Mesendoderm (in vitro differentiated cells): Measurements from ENCODE around the gene ACOT7.
A peak's percentile ranks its signal among the peaks of the same experiment; 100 is the strongest.

ENCODE experiments used
- DNase-seq: peaks from one replicate; pipeline ENCODE4 v3.0.0; 2013
- H2AK5ac ChIP-seq: 2 replicates; pipeline ENCODE4 v1.6.1; 2013; ENCODE audit warnings: low read length, inconsistent platforms
- H2BK120ac ChIP-seq: 2 replicates; pipeline ENCODE4 v1.6.1; 2013; ENCODE audit warnings: low read depth, mild to moderate bottlenecking, low read length, moderate library complexity, mixed read lengths
- H2BK15ac ChIP-seq: replicated peaks from 2 replicates; pipeline ENCODE4 v1.6.1; 2013; ENCODE audit warnings: low read depth, mild to moderate bottlenecking, moderate library complexity
- H2BK5ac ChIP-seq: 2 replicates; pipeline ENCODE4 v1.6.1; 2013; ENCODE audit warnings: low read length, inconsistent platforms
- H3K18ac ChIP-seq: 2 replicates; pipeline ENCODE4 v1.6.1; 2013; ENCODE audit warnings: mild to moderate bottlenecking, low read length, mixed read lengths
- H3K23ac ChIP-seq: one replicate; pipeline ENCODE4 v1.6.1; 2013; ENCODE audit warnings: low read length
- H3K27ac ChIP-seq: 2 replicates; pipeline ENCODE4 v1.5.1; 2013; ENCODE audit warnings: low read depth, mild to moderate bottlenecking, inconsistent platforms, low read length, moderate library complexity
- H3K27me3 ChIP-seq: 2 replicates; pipeline ENCODE4 v1.6.1; 2013; ENCODE audit warnings: low read length, control low read depth, mild to moderate bottlenecking, inconsistent platforms; ENCODE audit not compliant: insufficient read depth, poor library complexity
- H3K36me3 ChIP-seq: 2 replicates; pipeline ENCODE4 v1.6.1; 2013; ENCODE audit warnings: low read length, inconsistent platforms; ENCODE audit not compliant: control insufficient read depth, insufficient read depth
- H3K4ac ChIP-seq: one replicate; pipeline ENCODE4 v1.6.1; 2013; ENCODE audit warnings: low read depth, mild to moderate bottlenecking, low read length, moderate library complexity
- H3K4me1 ChIP-seq: 2 replicates; pipeline ENCODE4 v1.6.1; 2013; ENCODE audit warnings: low read depth, low read length, inconsistent platforms; ENCODE audit not compliant: control insufficient read depth
- H3K4me2 ChIP-seq: 2 replicates; pipeline ENCODE4 v1.6.1; 2013; ENCODE audit warnings: low read length
- H3K4me3 ChIP-seq: 2 replicates; pipeline ENCODE4 v1.5.1; 2013; ENCODE audit warnings: mild to moderate bottlenecking, low read length
- H3K56ac ChIP-seq: one replicate; pipeline ENCODE4 v1.6.1; 2013; ENCODE audit warnings: low read length
- H3K79me1 ChIP-seq: 2 replicates; pipeline ENCODE4 v1.6.1; 2013; ENCODE audit warnings: low read length, inconsistent platforms
- H3K79me2 ChIP-seq: 2 replicates; pipeline ENCODE4 v1.6.1; 2013; ENCODE audit warnings: mild to moderate bottlenecking, low read length; ENCODE audit not compliant: control insufficient read depth, insufficient read depth
- H3K9ac ChIP-seq: 2 replicates; pipeline ENCODE4 v1.6.1; 2013; ENCODE audit warnings: low read length, inconsistent platforms
- H4K5ac ChIP-seq: one replicate; pipeline ENCODE4 v1.6.1; 2013; ENCODE audit warnings: low read length
- H4K8ac ChIP-seq: one replicate; pipeline ENCODE4 v1.6.1; 2013; ENCODE audit warnings: low read depth, mild to moderate bottlenecking, control low read depth, low read length, moderate library complexity
- WGBS: extraction: QIAGEN DNeasy Blood & Tissue Kit; methylation state at CpG from one replicate; pipeline ENCODE4 v1.1.7; 2013; ENCODE audit warnings: low lambda C conversion rate, missing lambda C conversion rate; ENCODE audit not compliant: insufficient coverage; ENCODE audit errors: extremely low coverage; 5-methylcytosine and 5-hydroxymethylcytosine counted together

The ACOT7 gene

GRCh38 chr1:6279613-6280383, 113.8 kb downstream of the ACOT7 start:
- no CpG with 5 or more reads among the region's 31 CpGs for WGBS
- Histone ChIP-seq H3K4ac (no peak overlapping the region), H3K79me1 (no peaks in the 10 kb centered on the region), H2BK120ac (no peak overlapping the region), H3K27me3 (no peaks in the 10 kb centered on the region), H3K36me3 (no peaks in the 10 kb centered on the region), H3K23ac (no peak overlapping the region), H3K27ac (no peak overlapping the region), H2BK5ac (no peak overlapping the region), H3K56ac (no peak overlapping the region), H3K4me2 (no peak overlapping the region), H2BK15ac (no peak overlapping the region), H4K8ac (no peak overlapping the region), H3K18ac (no peak overlapping the region), H3K79me2 (no peaks in the 10 kb centered on the region), H3K4me1 (no peaks in the 10 kb centered on the region), H3K9ac (no peak overlapping the region), H4K5ac (no peak overlapping the region), H3K4me3 (no peak overlapping the region), H2AK5ac (no peak overlapping the region)
- no peak for DNase-seq

- no peaks in the 10 kb centered on the region for H3K27me3 ChIP-seq
- DNase-seq, result no peak
Measured at GRCh38 chr1:6279066-6279465, 114.5 kb downstream of the ACOT7 start.

GRCh38 chr1:6278263-6278662, 115.3 kb downstream of the ACOT7 start:
- no peak overlapping the region for H2AK5ac ChIP-seq
- no peak overlapping the region for H3K27ac ChIP-seq
- H2BK5ac ChIP-seq, result no peak overlapping the region
- WGBS, result no CpG with 5 or more reads among the region's 9 CpGs
- H3K4ac ChIP-seq, result no peak overlapping the region
- no peak overlapping the region for H4K5ac ChIP-seq
- DNase-seq, result no peak
- H2BK15ac ChIP-seq, result no peak overlapping the region
- no peak overlapping the region for H3K56ac ChIP-seq
- H3K27me3 ChIP-seq, result no peaks in the 10 kb centered on the region
- H4K8ac ChIP-seq, result no peak overlapping the region
- H3K18ac ChIP-seq, result no peak overlapping the region
- H3K4me1 ChIP-seq, result no peaks in the 10 kb centered on the region
- no peak overlapping the region for H3K4me3 ChIP-seq
- H3K9ac ChIP-seq, result no peak overlapping the region
- H3K79me1 ChIP-seq, result no peaks in the 10 kb centered on the region
- H3K23ac ChIP-seq, result no peak overlapping the region
- no peak overlapping the region for H3K4me2 ChIP-seq
- H2BK120ac ChIP-seq, result no peak overlapping the region
- no peaks in the 10 kb centered on the region for H3K79me2 ChIP-seq
- H3K36me3 ChIP-seq, result peaks cover 2% of the 10 kb centered on the region

More at GRCh38 chr1:6279066-6279465, 114.5 kb downstream of the ACOT7 start:
- Histone ChIP-seq H4K8ac (no peak overlapping the region), H3K23ac (no peak overlapping the region), H3K4ac (no peak overlapping the region), H3K79me1 (no peaks in the 10 kb centered on the region), H3K4me2 (no peak overlapping the region), H3K56ac (no peak overlapping the region), H3K4me1 (no peaks in the 10 kb centered on the region), H3K9ac (no peak overlapping the region), H2BK5ac (no peak overlapping the region), H3K36me3 (peaks cover 2% of the 10 kb centered on the region), H2AK5ac (no peak overlapping the region), H2BK15ac (no peak overlapping the region), H3K4me3 (no peak overlapping the region), H3K18ac (no peak overlapping the region), H4K5ac (no peak overlapping the region), H2BK120ac (no peak overlapping the region), H3K79me2 (no peaks in the 10 kb centered on the region), H3K27ac (no peak overlapping the region)
- no CpG with 5 or more reads among the region's 10 CpGs for WGBS

GRCh38 chr1:6276811-6277555, 116.6 kb downstream of the ACOT7 start:
- Histone ChIP-seq H3K56ac (no peak overlapping the region), H3K4me2 (no peak overlapping the region), H2AK5ac (no peak overlapping the region), H3K9ac (no peak overlapping the region), H3K27ac (no peak overlapping the region), H2BK15ac (no peak overlapping the region), H3K79me2 (no peaks in the 10 kb centered on the region), H3K18ac (no peak overlapping the region), H3K27me3 (no peaks in the 10 kb centered on the region), H4K5ac (no peak overlapping the region), H2BK120ac (no peak overlapping the region), H3K4ac (no peak overlapping the region), H3K36me3 (peaks cover 2% of the 10 kb centered on the region), H4K8ac (no peak overlapping the region), H2BK5ac (no peak overlapping the region), H3K4me3 (no peak overlapping the region), H3K4me1 (peaks cover 2% of the 10 kb centered on the region), H3K23ac (no peak overlapping the region), H3K79me1 (no peaks in the 10 kb centered on the region)
- no peak for DNase-seq
- no CpG with 5 or more reads among the region's 20 CpGs for WGBS

GRCh38 chr1:6275826-6276782, 117.5 kb downstream of the ACOT7 start:
- Histone ChIP-seq H3K18ac (no peak overlapping the region), H3K56ac (no peak overlapping the region), H2AK5ac (no peak overlapping the region), H3K4me1 (peaks cover 2% of the 10 kb centered on the region), H4K5ac (no peak overlapping the region), H2BK15ac (no peak overlapping the region), H3K36me3 (peaks cover 2% of the 10 kb centered on the region), H2BK120ac (no peak overlapping the region), H3K4me2 (no peak overlapping the region), H4K8ac (no peak overlapping the region), H3K79me1 (no peaks in the 10 kb centered on the region), H3K23ac (peak overlapping the region; percentile 45), H2BK5ac (no peak overlapping the region), H3K79me2 (no peaks in the 10 kb centered on the region), H3K4ac (no peak overlapping the region), H3K27ac (no peak overlapping the region), H3K4me3 (no peak overlapping the region), H3K27me3 (no peaks in the 10 kb centered on the region), H3K9ac (peak overlapping the region; percentile 19)
- no CpG with 5 or more reads among the region's 35 CpGs for WGBS
- DNase-seq, result peak; percentile 19
